GM04504 (cell line): ENCODE results near the gene TNRC6B.
"Not testable (repeated sequence)": the region's sequence is repeated elsewhere in the genome, so short reads cannot be mapped to it uniquely, and the experiment has no call there.

Experiments
- DNase-seq: peaks from one replicate; pipeline ENCODE4 v3.0.0-alpha.2; 2012; ENCODE audit warnings: low read depth

The TNRC6B gene

DNA sequence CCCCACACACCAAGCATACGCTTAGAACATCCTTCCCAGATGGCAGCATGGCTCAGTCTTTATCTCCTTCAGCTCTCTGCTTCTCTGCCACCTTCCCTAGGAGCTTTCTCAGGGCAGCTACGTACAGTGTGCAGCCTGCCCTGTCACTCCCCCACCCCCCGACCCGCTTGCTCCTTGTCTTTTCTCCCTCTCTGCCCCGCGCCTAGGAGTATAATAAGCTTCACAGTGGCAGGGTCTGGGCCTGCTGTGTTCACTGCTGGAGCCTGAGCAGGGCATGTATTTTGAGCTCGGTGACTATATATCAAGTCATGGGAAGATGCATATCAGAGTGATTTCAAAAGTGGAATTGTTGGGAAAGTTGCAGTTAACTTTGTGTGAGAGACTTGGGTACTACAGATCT is 112.8 kb downstream of the TNRC6B start:
- no peak for DNase-seq

DNA sequence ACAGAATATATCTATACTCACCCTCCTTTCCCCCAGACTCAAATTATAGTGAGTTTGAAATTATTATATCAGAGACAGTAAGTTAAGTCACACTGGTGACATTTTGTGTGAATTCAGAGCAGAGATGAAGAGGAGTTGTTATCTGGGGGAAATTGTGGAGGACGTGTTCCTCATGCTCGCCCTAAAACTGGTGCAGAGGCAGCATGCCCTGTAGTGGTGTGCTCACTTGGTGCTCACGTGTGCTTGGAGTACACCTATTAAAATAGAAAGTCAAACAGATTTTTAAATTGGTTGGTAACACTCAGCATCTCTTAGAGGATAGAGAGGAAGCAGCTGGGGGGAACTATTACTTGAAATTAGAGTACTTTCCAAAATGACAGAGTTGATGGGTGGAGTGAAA is 117.0 kb downstream of the TNRC6B start:
- no peak for DNase-seq

DNA sequence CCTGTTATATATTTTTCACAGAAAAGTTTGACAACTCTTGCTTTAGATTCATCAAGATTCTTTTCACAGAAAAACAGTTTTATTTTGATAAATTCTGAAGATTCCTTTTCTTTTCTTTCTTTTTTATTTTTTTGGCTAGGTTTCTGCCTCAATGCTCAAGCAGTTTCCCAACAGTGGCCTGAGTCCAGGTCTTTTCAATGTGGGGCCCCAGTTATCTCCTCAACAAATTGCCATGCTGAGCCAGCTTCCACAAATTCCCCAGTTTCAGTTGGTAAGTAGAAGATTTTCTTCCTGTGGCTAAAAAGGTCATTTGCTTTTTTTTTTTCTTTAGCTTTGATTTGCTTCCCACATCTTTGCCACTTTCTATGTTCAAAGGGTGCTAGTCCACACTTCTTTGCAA is 122.6 kb downstream of the TNRC6B start:
- no peak for DNase-seq

DNA sequence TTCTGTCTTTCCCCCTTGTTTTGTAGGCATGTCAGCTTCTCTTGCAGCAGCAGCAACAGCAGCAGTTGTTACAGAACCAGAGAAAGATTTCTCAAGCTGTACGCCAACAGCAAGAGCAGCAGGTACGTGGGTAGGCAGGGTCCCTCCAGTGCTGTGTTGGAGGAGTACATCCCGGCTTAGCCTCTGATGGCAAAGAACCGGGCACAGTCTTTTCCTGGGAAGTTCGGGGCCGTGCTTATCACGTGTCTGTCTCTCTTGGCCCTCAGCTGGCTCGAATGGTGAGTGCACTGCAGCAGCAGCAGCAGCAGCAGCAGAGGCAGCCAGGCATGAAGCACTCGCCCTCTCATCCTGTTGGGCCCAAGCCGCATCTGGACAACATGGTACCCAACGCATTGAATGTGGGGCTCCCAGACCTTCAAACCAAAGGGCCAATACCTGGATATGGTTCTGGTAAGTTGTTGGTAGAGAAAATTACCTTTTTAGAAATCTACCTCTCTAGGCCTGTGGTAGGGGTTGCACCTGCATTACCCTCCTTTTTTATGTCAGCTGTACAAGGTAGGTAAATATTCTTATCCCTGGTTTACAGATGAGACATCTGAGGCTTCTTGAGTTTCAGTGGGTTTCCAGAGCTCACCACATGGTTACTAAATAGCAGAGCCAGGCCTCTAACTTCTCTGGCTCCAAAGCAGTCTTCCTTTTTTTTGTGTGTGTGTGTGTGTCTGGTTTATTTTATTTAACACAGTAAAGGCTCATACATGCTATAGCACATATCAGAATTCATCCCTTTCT is 123.4 kb downstream of the TNRC6B start:
- no peak for DNase-seq

DNA sequence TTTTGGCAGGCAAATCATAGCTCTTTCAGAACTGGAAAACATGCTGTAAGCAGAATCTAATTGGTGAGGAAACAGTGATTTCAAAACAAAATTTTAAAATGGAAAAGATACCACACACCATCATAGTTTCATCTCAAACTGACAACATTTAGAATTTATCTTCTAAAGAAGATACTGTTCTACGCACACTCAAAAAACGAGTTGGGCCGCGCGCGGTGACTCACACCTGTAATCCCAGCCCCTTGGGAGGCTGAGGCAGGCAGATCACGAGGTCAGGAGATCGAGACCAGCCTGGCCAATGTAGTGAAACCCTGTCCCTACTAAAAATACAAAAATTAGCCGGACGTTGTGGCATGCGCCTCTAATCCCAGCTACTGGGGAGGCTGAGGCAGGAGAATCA is 124.4 kb downstream of the TNRC6B start:
- no peak for DNase-seq

DNA sequence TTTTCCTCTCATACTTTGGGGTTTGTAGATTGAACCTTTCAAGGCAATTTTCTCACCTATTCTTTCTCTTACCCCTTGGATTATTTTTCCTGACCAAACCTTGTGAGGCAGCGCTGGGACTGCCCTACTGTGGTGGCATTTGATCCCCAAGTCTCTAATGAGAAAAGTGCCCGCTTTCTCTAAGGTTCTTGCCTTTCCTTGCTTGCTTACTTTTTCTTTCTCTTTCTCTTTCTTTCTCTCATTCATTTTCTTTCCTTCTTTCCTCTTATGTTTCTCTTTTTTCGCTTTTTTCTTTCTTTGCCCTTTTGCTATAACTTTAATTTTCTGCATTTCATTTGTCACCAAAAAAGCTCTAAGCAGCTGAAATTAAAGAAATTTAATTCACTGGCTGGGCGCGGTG is 127.9 kb downstream of the TNRC6B start:
- no peak for DNase-seq

DNA sequence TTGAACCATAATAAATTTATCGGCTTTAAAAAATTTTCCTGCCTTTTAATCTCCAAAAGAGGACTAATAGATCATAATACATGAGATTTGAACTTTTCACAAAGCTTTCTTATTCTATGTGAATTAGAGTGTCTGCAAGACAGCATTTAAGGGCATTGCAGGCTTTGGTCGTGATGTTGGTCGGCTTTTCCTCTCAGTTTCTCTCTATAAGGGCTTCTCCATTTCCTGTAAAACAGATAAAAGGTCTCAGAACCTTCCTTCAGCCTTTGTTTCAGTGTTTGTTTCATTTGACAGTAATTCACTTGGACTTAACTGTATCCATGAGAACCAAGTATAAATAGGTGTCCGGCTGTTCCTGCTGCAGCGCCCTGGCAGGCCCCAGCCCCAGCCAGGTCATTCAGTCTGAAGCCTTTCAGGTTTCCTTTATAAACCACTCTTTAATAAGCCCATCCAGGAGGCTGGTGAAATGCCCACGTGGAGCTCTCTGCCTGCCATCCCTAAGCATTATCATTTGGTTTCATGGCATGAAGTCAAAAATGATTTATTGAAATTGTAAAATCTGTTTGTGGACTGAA is 131.4 kb downstream of the TNRC6B start:
- DNase-seq: no peak

DNA sequence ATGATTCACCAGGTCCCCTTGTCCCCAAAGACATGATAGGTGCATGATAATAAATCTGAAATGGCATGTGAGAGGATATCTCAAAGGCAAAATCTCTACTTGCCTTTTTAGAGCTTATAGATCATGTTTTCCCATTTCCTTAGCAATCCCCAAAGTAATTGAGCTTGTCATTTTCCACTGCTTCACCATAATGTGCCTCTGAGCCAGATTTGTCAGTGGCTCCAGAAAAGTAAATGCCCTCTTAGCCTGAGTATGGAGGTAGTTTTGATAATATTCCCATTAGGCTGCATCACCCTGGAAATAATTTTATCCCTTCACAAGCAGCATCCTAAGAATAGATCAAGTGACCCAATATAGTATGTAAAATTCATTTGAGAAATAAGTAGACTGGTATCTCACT is 131.9 kb downstream of the TNRC6B start:
- no peak for DNase-seq

DNA sequence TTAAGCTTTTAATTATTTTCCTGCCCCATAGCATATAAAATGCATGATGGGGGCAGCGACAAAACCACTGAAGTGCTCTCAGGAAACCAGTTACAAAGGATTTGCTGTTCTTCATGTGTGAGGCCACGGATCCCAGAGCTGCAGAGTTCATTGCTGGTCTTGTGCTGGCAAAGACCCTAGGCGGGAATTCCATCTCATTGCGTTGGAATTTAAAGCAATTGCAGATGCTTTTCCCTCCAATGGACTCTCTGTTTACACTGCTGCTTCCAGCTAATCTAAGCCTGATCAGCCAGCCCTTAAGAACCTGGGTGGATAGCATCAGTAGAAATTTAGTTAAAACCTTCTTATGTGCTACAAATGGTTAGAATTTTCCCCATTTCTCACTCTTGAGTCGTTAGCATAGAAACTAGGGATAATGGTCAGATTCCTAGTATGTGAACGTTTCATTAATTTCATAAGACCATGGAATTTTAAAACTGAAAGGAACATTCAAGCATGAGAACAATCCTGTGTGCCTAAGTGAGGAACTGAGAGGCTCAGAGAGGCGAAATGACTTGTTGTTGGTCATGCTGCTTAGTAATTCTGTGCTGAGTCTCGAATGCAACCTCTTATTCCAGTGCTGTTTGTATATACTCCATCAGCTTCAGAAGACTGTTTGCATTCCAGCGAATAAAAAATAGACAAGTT is 132.5 kb downstream of the TNRC6B start:
- DNase-seq: peak; percentile 76

DNA sequence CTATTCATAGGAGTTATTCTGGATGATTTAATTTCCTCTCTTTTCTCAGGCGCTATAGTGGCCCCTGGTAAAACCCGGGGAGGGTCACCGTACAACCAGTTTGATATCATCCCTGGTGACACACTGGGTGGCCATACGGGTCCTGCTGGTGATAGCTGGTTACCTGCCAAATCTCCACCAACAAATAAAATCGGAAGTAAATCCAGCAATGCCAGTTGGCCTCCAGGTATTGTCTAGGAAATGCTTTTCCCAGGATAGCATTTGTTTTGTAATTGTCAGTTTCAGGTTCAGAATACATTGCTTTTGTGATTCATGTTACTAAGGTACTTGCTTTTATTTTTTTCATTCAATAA is 133.0 kb downstream of the TNRC6B start:
- DNase-seq: no peak

DNA sequence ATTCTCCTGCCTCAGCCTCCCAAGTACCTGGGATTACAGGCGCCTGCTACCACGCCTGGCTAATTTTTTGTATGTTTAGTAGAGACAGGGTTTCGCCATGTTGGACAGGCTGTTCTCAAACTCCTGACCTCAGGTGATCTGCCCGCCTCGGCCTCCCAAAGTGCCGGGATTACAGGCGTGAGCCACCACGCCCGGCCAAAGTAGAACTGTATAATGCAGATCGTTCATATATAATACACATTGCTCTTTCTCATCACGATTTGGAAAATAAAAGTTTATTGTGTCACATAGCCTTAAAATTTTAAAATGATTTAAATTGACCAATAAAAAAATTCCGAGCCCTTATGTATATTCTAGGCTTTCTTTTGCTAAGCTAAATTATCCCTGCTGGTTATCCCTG is 133.9 kb downstream of the TNRC6B start:
- DNase-seq: not testable (repeated sequence)

DNA sequence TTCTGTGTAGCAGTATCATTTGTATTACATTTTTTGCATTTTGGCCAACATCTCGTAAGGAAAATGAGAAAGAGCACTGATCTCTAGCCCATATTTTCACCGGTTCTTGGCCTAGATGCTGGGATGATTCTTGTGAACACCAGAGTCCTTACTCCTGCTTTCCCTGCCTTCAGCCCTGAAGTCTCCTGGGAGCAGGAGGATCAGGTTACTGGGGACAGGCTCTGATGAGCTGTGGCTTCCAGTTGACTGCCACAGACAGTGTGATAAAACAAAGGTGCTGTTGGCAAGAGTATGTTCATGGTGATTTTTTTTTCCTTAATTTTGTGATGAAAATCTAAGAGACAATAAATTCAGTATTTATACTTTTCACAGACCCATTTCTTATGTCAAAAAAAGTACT is 134.3 kb downstream of the TNRC6B start:
- no peak for DNase-seq

DNA sequence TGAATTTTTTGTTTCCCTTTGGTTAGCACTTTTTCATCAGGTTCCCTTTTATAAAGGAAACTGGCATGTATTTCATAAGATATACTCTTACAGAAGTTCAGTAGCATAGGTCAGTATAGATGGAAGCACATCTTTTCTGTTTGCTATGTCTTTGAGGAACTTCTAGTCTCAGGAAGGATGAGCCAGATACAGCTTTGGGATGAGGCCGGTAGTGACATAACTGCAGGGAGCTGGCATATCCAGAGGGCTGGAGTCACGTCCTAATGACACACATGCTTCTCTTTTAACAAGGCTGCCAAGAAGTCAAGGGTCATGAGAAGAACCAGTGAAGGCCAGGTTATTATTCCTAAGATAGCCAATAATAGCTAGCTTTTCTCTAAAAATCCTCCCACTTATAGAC is 135.3 kb downstream of the TNRC6B start:
- DNase-seq: no peak

DNA sequence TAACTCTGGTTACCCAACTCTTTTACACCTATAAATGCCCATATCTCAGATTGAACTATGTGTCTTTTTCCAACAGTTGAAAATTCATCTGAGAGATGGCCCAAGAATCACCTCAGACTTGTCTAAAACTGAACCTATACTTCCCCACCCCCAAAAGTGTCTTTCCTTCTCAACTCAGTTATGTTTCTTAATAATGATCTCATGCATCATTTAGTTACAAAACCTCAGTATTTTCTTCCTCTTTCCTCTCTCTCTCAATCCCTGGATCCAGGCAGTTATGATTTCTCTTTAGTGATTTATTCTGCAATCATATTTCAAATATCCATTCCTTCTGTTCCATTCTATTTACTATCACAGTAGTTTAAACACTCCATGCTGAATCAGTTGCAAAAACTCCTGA is 136.3 kb downstream of the TNRC6B start:
- DNase-seq: no peak

DNA sequence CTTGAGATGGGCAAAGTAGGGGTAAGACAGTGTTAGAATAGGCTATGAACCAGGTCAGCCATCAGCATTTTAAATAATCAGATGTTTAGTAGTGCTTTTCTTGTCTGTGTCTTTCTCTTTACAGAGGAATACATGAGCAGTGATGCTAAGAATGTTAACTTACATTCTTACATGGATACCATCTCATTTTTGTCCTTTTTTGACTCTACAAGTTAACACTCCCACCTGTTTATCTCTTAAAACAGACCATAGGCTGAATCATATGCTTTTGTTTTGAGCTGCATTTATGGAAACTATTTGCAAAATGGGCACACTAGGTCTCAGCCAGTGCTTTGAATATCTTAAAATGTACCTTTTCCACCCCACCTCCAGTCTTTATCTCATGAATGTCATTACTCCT is 143.0 kb downstream of the TNRC6B start:
- DNase-seq: no peak

DNA sequence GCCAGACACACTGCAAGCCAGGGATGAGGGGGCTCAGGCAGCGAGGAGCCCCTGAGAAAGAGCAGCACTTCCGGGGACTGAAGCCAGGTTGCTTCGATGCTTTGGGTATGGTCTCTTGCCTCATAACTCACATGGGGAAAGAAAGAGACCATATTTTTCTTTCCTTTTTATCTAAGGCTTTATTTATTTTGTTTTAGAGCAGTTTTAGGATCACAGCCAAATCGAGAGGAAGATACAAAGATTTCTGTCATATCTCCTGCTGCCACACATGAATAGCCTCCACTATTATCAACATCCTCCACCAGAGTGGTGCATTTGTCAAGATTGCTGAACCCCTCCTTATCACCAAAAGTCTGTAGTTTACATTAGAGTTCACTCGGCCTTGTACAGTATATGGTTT is 144.3 kb downstream of the TNRC6B start:
- DNase-seq: no peak

DNA sequence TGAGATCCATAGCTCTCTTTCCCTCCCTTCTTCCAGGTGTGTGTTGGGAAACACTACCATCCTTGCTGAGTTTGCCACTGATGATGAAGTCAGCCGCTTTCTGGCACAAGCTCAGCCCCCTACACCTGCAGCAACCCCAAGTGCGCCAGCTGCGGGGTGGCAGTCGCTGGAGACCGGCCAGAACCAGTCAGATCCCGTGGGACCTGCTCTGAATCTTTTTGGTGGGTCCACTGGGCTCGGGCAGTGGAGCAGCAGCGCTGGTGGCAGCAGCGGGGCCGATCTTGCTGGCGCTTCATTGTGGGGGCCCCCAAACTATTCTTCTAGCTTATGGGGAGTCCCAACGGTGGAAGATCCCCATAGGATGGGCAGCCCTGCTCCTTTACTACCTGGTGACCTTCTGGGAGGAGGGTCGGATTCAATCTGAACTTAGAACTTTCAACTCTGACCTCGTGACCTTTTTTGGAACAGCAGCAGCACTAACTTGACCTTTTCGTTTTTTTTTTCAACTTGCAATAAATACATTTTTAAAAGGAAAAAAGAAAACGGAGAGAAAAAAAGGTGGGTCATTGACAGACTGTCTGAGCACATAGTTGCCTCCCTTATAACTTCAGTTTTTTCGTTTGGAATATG is 145.2 kb downstream of the TNRC6B start:
- DNase-seq: no peak

DNA sequence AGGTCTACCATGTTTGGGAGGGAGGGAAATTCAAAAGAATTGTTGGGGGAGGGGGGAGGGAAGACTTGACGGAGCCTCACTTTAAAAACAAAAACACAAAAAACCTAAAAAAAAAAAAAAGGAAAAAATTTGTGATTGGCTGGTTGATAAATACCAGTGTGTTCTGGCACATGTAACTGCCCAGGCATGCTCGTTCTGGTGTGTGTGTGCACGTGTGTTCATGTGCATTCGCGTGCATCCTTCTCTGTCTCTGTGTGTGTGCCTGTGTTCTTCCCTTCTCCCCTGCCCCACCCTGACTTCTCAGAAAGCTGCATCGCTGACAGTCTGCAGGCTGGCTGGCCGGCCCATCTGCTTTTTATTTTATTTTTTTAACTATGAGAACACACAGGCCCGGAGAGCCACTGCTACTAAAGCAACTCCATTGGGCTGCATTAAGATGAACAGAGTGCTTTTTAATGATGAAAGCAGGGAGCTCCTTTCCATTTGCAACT is 146.0 kb downstream of the TNRC6B start:
- no peak for DNase-seq

DNA sequence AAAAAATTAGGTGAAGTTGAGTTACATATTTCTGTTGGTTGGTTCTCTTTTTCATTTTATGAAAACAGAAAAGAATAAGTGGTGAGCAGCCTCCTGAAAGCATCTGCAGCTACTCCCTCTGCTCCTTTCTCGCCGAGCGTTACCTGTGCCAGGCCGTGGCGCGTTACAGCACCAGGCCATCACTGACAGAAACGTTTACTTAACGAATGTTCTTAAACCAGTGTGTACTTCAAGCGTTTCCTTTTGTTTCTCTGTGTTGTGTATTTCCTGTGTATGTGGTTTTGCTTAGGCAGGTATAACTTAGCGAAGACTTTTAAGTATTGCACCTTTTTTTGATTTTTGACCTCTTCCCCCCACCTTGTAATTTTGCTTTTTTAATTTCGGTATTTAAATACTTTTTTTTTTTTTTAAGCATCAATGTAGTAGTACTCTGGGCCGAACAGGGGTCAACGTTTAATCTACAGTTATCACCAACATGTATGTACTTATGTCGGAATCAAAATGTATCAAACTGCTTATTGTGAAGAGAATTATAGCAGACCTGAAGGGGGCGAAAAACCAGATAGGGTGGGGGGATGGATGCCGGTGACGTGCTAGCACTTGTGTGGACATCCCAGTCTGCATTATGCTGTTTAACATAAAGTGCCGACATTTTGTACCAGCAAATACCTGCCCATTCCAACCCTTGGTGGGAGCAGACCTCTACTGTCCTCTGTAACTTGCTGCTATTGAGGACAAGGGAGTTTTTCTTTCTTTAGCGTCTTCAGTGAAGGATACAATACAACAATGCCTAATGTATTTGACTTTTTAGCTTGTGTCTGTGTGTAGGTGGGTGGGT is 147.0 kb downstream of the TNRC6B start:
- DNase-seq: no peak

DNA sequence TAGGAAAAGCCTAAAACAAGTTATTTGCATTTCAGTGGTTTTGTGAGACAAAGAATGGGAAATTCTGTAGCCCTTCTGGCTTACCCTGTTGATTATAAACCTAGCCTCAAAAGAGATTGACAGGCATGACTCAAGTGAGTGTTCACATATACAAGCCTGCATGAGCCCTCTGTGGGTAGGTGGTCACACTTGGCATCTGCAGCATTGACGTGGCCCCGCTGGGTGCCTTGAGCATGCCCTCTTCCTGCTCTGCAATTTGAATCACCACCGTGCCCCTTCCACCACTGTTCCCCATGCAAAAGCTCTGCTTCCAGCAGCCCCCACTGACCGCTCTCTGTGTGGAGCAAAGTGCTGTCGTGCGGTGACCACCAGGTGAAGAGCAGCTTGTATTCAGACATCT is 147.6 kb downstream of the TNRC6B start:
- no peak for DNase-seq

DNA sequence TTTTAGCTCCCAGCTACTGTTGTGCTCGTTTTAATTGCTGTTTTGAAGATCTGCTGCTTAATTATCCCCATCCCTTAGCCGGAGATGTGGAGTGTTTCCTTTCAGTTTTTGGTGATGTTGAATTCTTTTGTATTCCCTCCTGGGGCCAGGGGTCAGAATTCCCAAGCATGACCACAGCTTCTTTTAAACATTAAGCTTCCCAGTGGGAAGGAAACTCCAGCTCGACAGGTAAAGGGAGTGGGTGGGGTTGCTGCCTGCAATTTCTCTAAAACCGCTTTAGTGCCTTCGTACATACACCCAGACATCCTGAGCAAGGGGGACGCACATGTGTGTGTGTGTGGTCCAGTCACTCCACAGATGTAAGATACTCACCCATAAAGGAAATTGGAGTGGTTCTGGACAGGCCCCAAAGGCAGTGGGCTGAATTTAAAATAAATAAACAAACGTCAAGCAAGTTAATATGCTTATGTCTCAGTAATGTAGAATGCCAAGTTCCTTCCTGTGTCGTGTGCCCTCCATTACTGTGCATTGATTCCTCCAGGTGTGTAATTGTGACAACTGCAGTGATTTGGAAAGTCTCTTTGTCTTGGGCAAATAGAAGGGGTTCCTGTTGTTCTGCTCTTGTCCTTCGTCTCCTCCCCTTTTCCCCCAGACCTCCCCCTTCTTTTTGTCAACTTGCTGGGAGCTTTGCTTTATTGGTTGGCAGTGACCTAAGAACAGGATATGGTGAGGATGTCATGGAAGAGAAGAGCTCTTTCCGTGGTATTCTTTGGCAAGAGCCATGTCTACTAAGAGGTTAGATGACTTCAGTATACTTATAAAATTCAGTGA is 149.4 kb downstream of the TNRC6B start:
- DNase-seq: no peak
